Panc1 (cell line): Measurements from ENCODE around the gene MYBPH. TPM values are rescaled to one million over a fixed set of nuclear protein-coding genes. Genes with fewer than 3 reads are reported as not detected.

Experiments used
- ATAC-seq: fragments of 200-7000 bp; cut with Tn5 transposase; 2 replicates; pipeline ENCODE4 v1.9.1; 2020; ENCODE audit warnings: mild to moderate bottlenecking, moderate library complexity
- BruUV-seq: library from RNA; stranded (reverse); fragments of 400-500 nt; replicated peaks from 2 replicates; lab custom pipeline; 2021; lab: Mats Ljungman, UMichigan
- CTCF ChIA-PET: fragments of 300-600 bp; sonication (Branson Sonifier 250); formaldehyde crosslinking; loops from one replicate; lab custom pipeline; 2022; ENCODE audit warnings: antibody characterized with exemption; lab: Charles Lee
- POLR2A ChIA-PET: fragments of 300-600 bp; sonication (Branson Sonifier 250); formaldehyde crosslinking; loops from one replicate; lab custom pipeline; 2022; ENCODE audit warnings: antibody characterized with exemption; lab: Charles Lee
- DNase-seq: peaks from one replicate; pipeline ENCODE4 v3.0.0-alpha.2; 2010; ENCODE audit warnings: low read depth, low spot score
- H3K27ac ChIP-seq: 2 replicates; pipeline ENCODE4 v1.5.1; 2011; ENCODE audit warnings: mild to moderate bottlenecking, low read length, inconsistent platforms
- H3K27me3 ChIP-seq: fragments of 200-500 bp; sonication (Bioruptor generic); 2 replicates; pipeline ENCODE4 v1.6.0; 2014; ENCODE audit warnings: low read length, inconsistent platforms; ENCODE audit not compliant: control insufficient read depth, insufficient read depth
- H3K36me3 ChIP-seq: fragments of 200-500 bp; sonication (Bioruptor generic); 2 replicates; pipeline ENCODE4 v1.5.1; 2014; ENCODE audit warnings: inconsistent platforms, mild to moderate bottlenecking, low read length, moderate library complexity; ENCODE audit not compliant: control insufficient read depth, insufficient read depth
- H3K4me1 ChIP-seq: 2 replicates; pipeline ENCODE4 v1.5.1; 2011; ENCODE audit warnings: inconsistent platforms, mild to moderate bottlenecking, low read length, moderate library complexity; ENCODE audit not compliant: control insufficient read depth, insufficient read depth
- H3K4me3 ChIP-seq, 2 experiments: 2 replicates each; pipeline ENCODE4 v1.5.1; 2011 to 2012; ENCODE audit warnings: low read depth in 2 of 2, low read length in 2 of 2, mild to moderate bottlenecking in 2 of 2, inconsistent platforms in 1 of 2, moderate library complexity in 1 of 2
- H3K9me3 ChIP-seq: fragments of 200-500 bp; sonication (Bioruptor generic); 2 replicates; pipeline ENCODE4 v1.5.1; 2014; ENCODE audit warnings: low read depth, mild to moderate bottlenecking, inconsistent platforms, low read length, moderate library complexity; ENCODE audit not compliant: control insufficient read depth, insufficient read depth
- CTCF ChIP-seq: fragments of 450-650 bp; IDR thresholded peaks from 2 replicates; pipeline ENCODE4 v1.5.1; 2017; ENCODE audit warnings: mild to moderate bottlenecking
- POLR2AphosphoS5 ChIP-seq: IDR thresholded peaks from 2 replicates; pipeline ENCODE4 v1.6.1; 2012; ENCODE audit warnings: mild to moderate bottlenecking, low read depth, low read length, moderate library complexity
- REST ChIP-seq, 2 experiments: IDR thresholded peaks; 2 replicates each; pipeline ENCODE4 v1.6.1; 2011 to 2012; ENCODE audit warnings: low read depth in 2 of 2, control low read depth in 1 of 2, low read length in 1 of 2, mild to moderate bottlenecking in 1 of 2, moderate library complexity in 1 of 2; ENCODE audit not compliant: insufficient read depth in 1 of 2
- SIN3A ChIP-seq: IDR thresholded peaks from 2 replicates; pipeline ENCODE4 v1.6.1; 2012; ENCODE audit warnings: low read depth, mild to moderate bottlenecking, low read length, moderate library complexity, borderline replicate concordance; ENCODE audit not compliant: insufficient read depth
- TCF7L2 ChIP-seq: IDR thresholded peaks from 2 replicates; pipeline ENCODE4 v1.6.1; 2011; ENCODE audit warnings: mild to moderate bottlenecking, low read depth, low read length, inconsistent platforms
- in situ Hi-C: cut with HindIII; loops from 2 replicates; pipeline ENCODE4 v1.10.0; 2016; ENCODE audit warnings: low sequenced_read_pairs, low pct_unique_long_range_greater_than_20kb
- intact Hi-C: fragments of 100-400 bp; cut with micrococcal nuclease; formaldehyde crosslinking; loops from one replicate; pipeline ENCODE4 v1.10.0; 2022; ENCODE audit not compliant: unreplicated experiment
- total RNA-seq: library from RNA; stranded (reverse); gene quantifications from one replicate; pipeline ENCODE4 v1.2.1, GENCODE V29; 2021; ENCODE audit not compliant: unreplicated experiment

The MYBPH gene
- total RNA-seq, 1 experiment from 2014 or later = not detected

GRCh38 chr1:203199002-203199401, 23.4 kb upstream of the MYBPH start:
- ChIA-PET CTCF (no interaction called here), POLR2A (no interaction called here)
- Histone ChIP-seq H3K27me3 (peaks cover 6% of the 10 kb centered on the region; the same call in 1 of the 2 replicates), H3K4me3 (no peak overlapping the region), H3K9me3 (no peaks in the 10 kb centered on the region), H3K36me3 (no peaks in the 10 kb centered on the region), H3K4me1 (no peaks in the 10 kb centered on the region), H3K27ac (no peak overlapping the region)
- intact Hi-C loops = no loop called here
- in situ Hi-C loops = no loop called here
- no TSS peak for BruUV-seq
- DNase-seq = no peak
- ATAC-seq = no peak
- TF ChIP-seq REST (IDR thresholded peaks at IDR 0.05; ENCODE audit: insufficient read depth in 1 of 2, low read depth in 2 of 2, low read length in 1 of 2) (no peak), POLR2AphosphoS5 (no peak), TCF7L2 (no peak), CTCF (no peak), SIN3A (no peak)

GRCh38 chr1:203197625-203198024, 22.0 kb upstream of the MYBPH start:
- CTCF ChIA-PET = no interaction called here
- ATAC-seq = no peak
- Histone ChIP-seq H3K4me1 (no peaks in the 10 kb centered on the region), H3K36me3 (no peaks in the 10 kb centered on the region), H3K9me3 (no peaks in the 10 kb centered on the region), H3K4me3 (no peak overlapping the region), H3K27ac (no peak overlapping the region), H3K27me3 (peaks cover 6% of the 10 kb centered on the region; the same call in 1 of the 2 replicates)
- POLR2A ChIA-PET = no interaction called here
- TF ChIP-seq SIN3A (no peak), CTCF (no peak), TCF7L2 (no peak), POLR2AphosphoS5 (no peak), REST (IDR thresholded peaks at IDR 0.05; ENCODE audit: insufficient read depth in 1 of 2, low read depth in 2 of 2, low read length in 1 of 2) (no peak)
- no peak for DNase-seq
- intact Hi-C loops (no loop called here), in situ Hi-C loops (no loop called here)
- no TSS peak for BruUV-seq
